ENCODE measurements around the gene CAMK1D.

GRCh38 chr10:12512332-12513002 lies 163.1 kb downstream of the CAMK1D start:
- TF ChIP-seq, protein P1, sequence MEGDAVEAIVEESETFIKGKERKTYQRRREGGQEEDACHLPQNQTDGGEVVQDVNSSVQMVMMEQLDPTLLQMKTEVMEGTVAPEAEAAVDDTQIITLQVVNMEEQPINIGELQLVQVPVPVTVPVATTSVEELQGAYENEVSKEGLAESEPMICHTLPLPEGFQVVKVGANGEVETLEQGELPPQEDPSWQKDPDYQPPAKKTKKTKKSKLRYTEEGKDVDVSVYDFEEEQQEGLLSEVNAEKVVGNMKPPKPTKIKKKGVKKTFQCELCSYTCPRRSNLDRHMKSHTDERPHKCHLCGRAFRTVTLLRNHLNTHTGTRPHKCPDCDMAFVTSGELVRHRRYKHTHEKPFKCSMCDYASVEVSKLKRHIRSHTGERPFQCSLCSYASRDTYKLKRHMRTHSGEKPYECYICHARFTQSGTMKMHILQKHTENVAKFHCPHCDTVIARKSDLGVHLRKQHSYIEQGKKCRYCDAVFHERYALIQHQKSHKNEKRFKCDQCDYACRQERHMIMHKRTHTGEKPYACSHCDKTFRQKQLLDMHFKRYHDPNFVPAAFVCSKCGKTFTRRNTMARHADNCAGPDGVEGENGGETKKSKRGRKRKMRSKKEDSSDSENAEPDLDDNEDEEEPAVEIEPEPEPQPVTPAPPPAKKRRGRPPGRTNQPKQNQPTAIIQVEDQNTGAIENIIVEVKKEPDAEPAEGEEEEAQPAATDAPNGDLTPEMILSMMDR (conservative IDR thresholded peaks at IDR 0.05 in 1 of 2, IDR thresholded peaks at IDR 0.05 in 1 of 2; ENCODE audit: extremely low read depth in 1 of 2, insufficient read depth in 1 of 2, low read depth in 1 of 2, low read length in 2 of 2), result no peak
- no peak for TF ChIP-seq EZH2 (IDR thresholded peaks at IDR 0.05; ENCODE audit: borderline replicate concordance, low read length)
